ENCODE data around the gene MAML3. TPM values are rescaled to one million over a fixed set of nuclear protein-coding genes. Genes with fewer than 3 reads are reported as not detected.

The MAML3 gene
- total RNA-seq, 2 donors from 2014 or later: 2.6 to 5.8 TPM

- TF ChIP-seq CTCF (IDR thresholded peaks at IDR 0.05): no peak
- no peak overlapping the region for H3K27ac ChIP-seq
- peaks cover 0 to 6% of the 10 kb centered on the region in 2 donors for H3K4me1 ChIP-seq
- H3K9me3 ChIP-seq: no peaks in the 10 kb centered on the region
- no peak for DNase-seq (ENCODE audit: low spot score)
- H3K27me3 ChIP-seq: no peaks in the 10 kb centered on the region
- no peak overlapping the region for H3K4me3 ChIP-seq
- no peaks in the 10 kb centered on the region for H3K36me3 ChIP-seq
Observed at GRCh38 chr4:140081641-140082390, 72.2 kb downstream of the MAML3 start.

GRCh38 chr4:140080883-140081282 lies 73.1 kb downstream of the MAML3 start:
- TF ChIP-seq CTCF (IDR thresholded peaks at IDR 0.05): no peak
- no peak for DNase-seq (ENCODE audit: low spot score)
- Histone ChIP-seq H3K36me3 (no peaks in the 10 kb centered on the region), H3K4me3 (no peak overlapping the region), H3K9me3 (no peaks in the 10 kb centered on the region), H3K4me1 (peaks cover 0 to 6% of the 10 kb centered on the region in 2 donors), H3K27me3 (no peaks in the 10 kb centered on the region), H3K27ac (no peak overlapping the region)

- no peak for TF ChIP-seq CTCF (IDR thresholded peaks at IDR 0.05)
- Histone ChIP-seq H3K4me3 (no peak overlapping the region), H3K27ac (peak overlapping the region; percentile 5 to 19), H3K36me3 (no peaks in the 10 kb centered on the region), H3K4me1 (peaks cover 0 to 6% of the 10 kb centered on the region in 2 donors), H3K27me3 (no peaks in the 10 kb centered on the region), H3K9me3 (no peaks in the 10 kb centered on the region)
- DNase-seq (ENCODE audit: low spot score): no peak
Observed at GRCh38 chr4:140078366-140078765, 75.6 kb downstream of the MAML3 start.

- Histone ChIP-seq H3K27ac (no peak overlapping the region), H3K27me3 (no peaks in the 10 kb centered on the region), H3K4me1 (peaks cover 0 to 8% of the 10 kb centered on the region in 2 donors), H3K9me3 (no peaks in the 10 kb centered on the region), H3K36me3 (no peaks in the 10 kb centered on the region), H3K4me3 (no peak overlapping the region)
- TF ChIP-seq CTCF (IDR thresholded peaks at IDR 0.05): no peak
- DNase-seq (ENCODE audit: low spot score): no peak
Observed at GRCh38 chr4:140076307-140076706, 77.7 kb downstream of the MAML3 start.

- no peaks in the 10 kb centered on the region for H3K27me3 ChIP-seq
- no peaks in the 10 kb centered on the region for H3K9me3 ChIP-seq
- H3K4me1 ChIP-seq: peaks cover 0 to 16% of the 10 kb centered on the region in 2 donors
- no peak overlapping the region for H3K4me3 ChIP-seq
- H3K36me3 ChIP-seq: no peaks in the 10 kb centered on the region
- peak overlapping the region in 1 of 2 donors; percentile 18 for H3K27ac ChIP-seq
- no peak for TF ChIP-seq CTCF (IDR thresholded peaks at IDR 0.05)
- no peak for DNase-seq (ENCODE audit: low spot score)
Observed at GRCh38 chr4:140071806-140072205, 82.2 kb downstream of the MAML3 start.

- no peaks in the 10 kb centered on the region for H3K27me3 ChIP-seq
- TF ChIP-seq CTCF (IDR thresholded peaks at IDR 0.05): no peak
- no peak overlapping the region for H3K27ac ChIP-seq
- no peaks in the 10 kb centered on the region for H3K36me3 ChIP-seq
- H3K9me3 ChIP-seq: no peaks in the 10 kb centered on the region
- H3K4me3 ChIP-seq: no peak overlapping the region
- peaks cover 0 to 16% of the 10 kb centered on the region in 2 donors for H3K4me1 ChIP-seq
- no peak for DNase-seq (ENCODE audit: low spot score)
Observed at GRCh38 chr4:140070973-140071372, 83.0 kb downstream of the MAML3 start.
